SW480 (cell line): ENCODE results near the gene ZNF148.
"Not testable (repeated sequence)": the region's sequence is repeated elsewhere in the genome, so short reads cannot be mapped to it uniquely, and the experiment has no call there.

Experiments used
- DNase-seq: peaks from one replicate; pipeline ENCODE4 v3.0.0-alpha.2; 2016; ENCODE audit warnings: low spot score

ZNF148 gene, protein sequence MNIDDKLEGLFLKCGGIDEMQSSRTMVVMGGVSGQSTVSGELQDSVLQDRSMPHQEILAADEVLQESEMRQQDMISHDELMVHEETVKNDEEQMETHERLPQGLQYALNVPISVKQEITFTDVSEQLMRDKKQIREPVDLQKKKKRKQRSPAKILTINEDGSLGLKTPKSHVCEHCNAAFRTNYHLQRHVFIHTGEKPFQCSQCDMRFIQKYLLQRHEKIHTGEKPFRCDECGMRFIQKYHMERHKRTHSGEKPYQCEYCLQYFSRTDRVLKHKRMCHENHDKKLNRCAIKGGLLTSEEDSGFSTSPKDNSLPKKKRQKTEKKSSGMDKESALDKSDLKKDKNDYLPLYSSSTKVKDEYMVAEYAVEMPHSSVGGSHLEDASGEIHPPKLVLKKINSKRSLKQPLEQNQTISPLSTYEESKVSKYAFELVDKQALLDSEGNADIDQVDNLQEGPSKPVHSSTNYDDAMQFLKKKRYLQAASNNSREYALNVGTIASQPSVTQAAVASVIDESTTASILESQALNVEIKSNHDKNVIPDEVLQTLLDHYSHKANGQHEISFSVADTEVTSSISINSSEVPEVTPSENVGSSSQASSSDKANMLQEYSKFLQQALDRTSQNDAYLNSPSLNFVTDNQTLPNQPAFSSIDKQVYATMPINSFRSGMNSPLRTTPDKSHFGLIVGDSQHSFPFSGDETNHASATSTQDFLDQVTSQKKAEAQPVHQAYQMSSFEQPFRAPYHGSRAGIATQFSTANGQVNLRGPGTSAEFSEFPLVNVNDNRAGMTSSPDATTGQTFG

DNA sequence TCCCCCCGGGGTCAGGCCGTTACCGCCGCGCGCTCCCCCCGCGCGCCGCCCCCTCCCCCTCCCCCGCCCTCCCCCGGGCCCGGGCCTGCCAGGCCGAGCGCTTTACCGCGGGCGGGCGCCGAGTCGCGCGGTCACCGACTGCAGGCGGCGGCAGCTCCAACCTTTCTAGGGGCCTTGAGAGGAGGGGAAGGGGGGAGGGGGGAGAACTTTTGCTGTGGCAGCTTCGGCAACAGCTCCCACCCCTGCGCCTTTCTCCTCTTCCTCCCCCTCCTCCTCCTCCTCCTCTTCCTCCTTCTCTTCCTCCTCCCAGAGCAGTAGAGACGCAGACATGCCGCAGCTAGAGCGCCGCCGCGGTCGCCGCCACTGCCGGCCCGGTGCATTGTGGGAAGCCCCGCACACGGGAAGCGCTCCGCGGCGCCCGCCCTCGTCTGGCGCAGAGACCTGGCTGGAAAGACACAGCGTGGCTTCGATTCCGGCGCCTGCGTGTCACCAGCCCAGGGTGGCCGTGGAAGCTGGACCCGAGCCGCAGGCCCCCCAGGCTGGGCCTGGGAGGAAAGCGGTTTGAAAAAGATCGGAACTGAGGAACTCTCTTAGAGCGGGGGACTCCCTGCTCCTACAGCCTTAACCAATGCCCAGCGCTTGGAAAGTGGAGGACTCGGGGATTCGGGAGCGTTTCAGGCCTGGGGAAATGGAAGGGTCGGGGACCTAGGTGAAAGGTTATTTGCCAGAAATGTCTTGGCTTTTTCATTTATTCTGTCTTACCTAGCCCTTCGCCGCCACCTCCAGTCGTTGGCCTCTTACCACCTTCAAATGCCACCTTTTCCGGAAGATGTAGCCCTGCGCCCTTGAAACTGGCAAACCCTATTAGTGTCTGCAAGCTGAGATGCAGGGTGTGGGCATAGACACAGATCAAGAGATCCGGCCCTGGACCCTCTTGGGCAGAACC is at the start of gene ZNF148:
ZNF148 (minus strand) TSS at position 330 of the 946 bp plus-strand sequence. CDS start 61,685 bp downstream, outside the sequence.
- peak; percentile 79 for DNase-seq

DNA sequence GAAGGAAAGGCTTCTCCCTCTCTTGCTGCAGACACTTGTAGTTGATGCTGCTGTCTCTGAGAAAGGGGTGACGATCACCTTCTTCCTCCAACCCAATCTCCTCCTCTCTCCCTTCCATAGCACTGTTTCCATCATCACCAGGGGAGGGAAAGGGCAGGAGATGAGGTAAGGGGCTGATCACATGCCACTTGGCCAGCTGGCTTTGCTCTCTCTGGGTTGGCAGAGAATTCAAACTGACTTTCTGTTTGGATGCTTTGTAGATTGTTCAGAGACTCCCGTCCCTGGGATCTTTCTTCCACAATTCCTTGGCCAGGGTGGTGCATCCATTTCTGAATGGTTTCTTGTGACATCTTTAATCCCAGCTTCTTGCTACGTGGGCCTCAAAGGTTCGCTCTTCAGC is 43.2 kb upstream of the ZNF148 start:
- DNase-seq, result no peak

DNA sequence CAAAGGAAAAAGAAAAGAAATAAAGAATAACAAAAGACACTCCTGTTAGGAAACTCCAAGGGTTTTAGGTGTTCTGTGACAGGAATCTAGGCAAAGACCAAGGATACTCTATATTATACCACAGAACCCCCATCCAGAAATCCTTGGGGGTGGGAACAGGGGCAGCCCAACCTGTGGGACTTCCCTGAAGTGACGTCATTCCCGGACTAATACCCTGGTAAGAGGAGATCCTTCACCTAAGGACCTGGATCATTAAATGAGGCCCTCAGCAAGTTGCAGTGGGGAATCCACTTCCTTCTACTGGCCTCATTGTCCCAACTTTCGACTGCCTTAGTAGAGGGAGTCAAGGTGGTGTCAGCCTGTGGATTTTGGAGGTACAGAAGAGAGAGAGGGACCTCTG is 41.1 kb upstream of the ZNF148 start:
- DNase-seq, result no peak

DNA sequence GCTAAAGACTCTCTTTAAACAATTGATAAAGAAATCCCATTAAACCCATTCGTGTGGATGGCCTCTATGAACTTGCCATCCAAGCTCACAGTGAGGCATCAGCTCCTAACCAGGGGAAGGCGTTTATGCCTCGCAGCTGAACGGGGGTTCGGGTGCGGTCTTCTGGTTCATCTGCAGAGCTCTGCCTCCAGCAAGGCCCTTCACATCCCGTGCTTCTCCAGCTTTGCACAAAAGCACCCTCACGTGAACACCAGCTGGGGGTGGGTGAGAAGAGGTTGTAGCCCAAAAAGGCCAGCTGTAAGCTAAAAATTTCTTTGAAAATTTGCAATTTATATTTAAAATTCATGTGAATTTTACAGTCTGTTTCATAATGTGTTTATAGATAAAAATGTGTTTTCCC is 39.5 kb upstream of the ZNF148 start:
- DNase-seq, result no peak

DNA sequence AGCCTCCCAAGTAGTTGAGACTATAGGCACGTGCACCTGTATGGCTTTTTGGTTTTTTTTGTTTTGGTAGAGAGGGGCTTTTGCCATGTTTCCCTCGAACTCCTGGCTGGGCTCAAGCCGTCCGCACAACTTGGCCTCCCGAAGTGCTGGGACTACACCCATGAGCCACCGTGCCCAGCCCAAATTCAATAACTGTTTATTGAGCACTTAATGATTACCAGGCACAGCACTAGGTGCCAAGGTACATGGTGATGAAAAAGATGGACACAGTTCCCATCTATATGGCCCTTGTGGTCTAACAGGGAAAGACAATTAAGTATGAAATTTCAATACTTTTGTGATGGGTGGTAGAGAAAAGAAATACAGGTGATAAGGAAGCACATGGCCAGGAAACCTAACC is 35.8 kb upstream of the ZNF148 start:
- DNase-seq, result no peak

DNA sequence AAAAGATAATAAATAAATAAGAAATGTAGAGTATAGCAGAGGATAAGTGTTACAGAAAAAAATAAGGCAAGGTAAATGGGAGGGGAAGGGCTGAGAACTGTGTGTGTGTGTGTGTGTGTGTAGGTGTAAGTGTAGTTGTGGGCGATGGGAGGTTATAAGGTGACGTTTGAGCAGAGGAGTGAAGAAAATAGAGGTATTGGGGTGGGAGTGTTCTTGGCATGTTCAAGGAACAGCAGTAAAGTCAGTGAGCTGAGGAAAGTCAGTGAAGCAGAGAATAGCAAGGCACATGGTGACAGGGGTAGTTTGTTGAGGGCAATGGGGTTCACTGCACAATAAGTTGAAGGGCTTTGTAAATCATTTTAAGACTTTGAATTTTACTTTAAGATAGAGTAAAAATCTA is 30.9 kb upstream of the ZNF148 start:
- DNase-seq, result no peak

DNA sequence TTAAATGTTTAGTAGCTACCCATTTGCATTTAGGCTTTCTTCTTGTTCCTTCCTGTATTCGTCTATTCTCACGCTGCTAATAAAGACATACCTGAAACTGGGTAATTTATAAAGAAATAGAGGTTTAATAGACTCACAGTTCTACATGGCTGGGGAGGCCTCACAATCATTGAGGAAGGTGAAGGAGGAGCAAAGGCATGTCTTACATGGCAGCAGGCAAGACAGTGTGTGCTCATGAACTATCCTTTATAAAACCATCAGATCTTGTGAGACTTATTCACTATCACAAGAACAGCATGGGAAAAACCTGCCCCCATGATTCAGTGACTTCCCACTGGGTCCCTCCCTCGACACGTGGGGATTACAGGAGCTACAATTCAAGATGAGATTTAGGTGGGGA is 30.4 kb upstream of the ZNF148 start:
- DNase-seq, result not testable (repeated sequence)

DNA sequence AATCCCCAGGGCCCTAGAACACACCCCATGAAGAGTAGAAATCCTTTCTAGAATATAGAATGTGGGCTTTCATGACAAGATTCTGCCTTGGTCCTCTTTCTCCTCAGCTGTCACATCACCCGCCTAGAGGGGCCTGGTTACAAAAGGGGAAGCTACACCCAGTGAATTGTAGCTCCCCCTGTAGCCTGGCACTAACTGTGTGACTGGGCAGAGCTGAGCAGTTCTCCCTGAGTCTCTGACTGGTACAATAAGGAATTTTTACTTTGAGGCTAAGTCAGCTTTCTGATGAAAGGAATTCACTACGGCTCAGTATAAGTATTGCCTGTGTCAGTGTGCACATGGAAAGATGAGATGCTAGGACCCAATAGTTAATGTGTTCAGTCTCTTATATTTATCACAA is 28.7 kb upstream of the ZNF148 start:
- DNase-seq, result no peak

DNA sequence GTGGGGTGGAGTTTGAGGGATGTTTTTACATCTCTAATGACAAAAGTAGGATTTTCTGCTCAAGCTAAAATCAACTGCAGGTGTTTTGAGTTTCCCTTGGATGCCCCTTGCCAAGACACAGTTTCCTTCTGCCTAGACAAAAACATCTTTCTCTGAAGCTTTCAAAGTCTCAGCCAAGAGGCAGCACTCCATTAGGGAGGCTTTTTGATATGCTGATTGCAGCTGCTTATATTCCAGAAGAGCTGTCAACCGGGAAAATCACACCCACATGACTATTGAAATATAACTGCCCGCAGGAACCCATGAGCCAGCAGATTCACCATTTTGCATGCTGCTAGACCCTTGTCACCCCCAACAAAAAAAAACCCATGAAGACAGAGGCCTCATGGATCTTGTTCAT is 27.5 kb upstream of the ZNF148 start:
- DNase-seq, result no peak

DNA sequence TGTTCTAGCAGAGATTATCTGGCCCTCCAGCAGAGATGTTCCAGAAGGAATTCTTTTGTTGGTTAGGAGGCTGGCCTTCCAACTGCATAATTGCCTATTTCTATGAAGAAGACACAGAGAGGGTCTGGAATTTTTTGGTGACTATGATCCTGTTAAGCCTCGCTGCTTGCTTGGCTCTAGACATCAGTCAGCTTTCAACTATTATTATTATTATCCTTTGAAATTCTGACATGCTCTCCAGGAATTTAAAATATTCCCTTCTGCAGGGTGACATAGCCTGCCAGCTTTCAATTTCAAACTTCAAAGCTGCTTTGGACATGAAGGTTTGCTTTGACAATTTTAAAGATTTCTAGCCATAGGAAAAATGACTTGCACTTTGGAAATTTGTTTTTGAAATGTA is 26.3 kb upstream of the ZNF148 start:
- peak; percentile 44 for DNase-seq

DNA sequence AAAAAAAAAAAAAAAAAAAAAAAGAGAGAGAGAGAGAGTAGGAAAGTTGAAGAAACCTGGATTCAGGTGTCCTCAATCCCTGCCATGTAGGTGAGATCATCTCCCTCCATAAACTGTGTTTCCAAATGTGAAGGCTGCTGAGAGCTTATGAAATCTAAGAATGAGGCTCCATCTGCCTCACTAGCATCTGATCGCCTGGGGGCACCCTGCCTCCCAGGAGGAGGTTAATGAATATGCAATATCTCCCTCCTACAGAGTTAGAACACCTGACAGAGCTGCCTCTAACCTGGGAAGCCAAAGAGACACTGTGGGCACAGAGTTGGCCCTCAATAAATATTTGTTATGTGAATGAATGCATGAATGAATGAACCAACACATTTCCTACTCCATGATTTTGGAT is 23.8 kb upstream of the ZNF148 start:
- DNase-seq, result no peak

DNA sequence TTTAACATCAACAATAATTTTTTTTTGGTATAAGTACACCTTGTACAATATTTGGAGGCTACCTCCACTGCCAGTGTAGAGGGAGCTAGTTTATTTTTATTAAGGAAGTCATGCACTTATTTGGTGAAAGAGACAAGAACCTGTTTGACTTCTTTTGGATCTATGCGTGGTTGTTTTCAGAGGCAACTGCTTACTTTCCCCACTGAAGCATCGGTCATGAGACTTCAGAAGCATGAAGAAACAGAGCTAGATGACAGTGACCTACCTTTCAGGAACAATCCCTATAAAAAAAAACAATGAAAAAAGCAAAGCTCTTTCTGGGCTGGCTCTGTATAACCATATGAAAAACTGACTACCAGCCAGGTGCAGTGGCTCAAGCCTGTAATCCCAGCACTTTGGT is 20.0 kb upstream of the ZNF148 start:
- DNase-seq, result no peak

DNA sequence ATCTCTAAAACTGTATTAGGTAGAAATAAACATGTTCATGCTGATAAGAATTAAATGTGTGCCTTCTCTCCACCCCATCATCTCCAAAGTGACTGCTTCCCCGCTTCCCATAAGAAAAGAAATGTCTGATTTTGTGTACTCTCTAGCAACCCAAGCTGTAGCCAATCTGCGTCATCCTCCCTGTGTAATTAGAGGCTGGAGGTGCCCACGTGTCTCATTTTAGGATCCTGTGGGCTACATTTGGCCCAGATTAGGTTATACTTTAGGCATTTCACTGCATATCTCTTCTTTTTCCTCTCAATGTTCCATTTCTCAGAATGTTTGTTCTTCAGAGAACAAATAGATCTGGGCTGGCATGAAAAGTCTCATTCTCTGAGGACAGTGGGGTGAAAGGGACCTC is 19.3 kb upstream of the ZNF148 start:
- no peak for DNase-seq

DNA sequence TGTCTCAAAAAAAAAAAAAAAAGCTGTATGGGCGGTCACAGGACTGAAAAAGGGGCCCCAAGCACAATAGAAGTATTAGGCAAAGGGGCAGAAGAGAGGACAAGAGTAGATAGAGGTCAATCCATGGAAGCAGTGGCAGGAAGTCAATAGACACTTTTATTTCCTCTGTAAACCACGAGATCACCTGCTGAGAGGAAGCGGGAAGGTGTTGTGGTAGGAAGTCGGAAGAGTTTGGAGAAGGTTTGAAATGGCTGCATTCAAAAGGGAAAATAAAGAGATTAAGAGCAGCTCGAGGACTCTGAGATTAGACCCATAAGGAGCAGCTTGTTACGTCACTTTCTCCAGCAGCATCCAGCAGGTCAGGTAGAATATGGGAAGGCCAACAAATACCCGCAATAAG is 14.2 kb upstream of the ZNF148 start:
- no peak for DNase-seq

DNA sequence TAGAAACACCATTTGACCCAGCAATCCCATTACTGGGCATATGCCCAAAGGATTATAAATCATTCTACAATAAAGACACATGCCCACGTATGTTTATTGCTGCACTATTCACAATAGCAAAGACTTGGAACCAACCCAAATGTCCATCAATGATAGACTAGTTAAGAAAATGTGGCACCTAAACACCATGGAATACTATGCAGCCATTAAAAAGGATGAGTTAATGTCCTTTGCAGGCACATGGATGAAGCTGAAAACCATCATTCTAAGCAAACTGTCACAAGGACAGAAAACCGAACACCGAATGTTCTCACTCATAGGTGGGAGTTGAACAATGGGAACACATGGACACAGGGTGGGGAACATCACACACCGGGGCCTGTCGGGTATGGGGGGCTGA is 13.2 kb upstream of the ZNF148 start:
- not testable (repeated sequence) for DNase-seq

DNA sequence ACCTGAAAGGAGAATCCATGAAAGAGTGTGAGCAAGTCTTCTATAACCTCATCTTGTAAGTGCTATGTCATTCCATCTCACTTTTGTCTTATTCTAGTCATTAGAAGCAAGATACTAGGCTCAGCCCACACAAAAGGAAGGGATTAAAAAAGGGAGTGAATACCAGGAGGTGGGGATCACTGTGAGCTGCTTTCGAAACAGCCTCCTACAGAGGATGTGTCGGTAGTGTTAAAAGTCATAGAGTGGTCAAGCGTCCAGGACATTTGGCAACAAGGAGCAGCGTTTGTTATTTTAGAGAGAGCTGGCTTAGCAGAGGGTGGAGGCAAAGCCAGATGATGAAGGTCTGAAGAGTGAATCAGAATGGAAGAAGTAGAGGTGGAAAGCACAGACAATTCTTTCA is 11.7 kb upstream of the ZNF148 start:
- no peak for DNase-seq

DNA sequence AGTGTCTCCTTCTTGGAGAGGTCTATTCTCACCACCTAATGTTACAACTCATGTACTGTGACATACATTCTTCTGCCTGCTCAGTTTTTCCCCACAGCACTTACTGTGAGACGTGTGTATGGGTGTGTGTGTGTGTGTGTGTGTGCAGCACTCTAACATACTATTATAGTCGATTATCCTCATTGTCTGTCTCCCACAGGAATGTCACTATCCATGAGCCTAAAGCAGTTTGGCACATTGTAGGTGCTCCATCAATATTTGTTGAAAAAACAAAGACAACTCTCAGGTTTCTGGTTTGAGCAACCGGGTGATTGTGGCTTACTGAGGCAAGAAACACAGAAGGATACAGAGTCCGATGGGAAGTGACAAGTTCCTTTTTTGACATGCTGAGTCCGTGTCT is 8.6 kb upstream of the ZNF148 start:
- DNase-seq, result no peak

DNA sequence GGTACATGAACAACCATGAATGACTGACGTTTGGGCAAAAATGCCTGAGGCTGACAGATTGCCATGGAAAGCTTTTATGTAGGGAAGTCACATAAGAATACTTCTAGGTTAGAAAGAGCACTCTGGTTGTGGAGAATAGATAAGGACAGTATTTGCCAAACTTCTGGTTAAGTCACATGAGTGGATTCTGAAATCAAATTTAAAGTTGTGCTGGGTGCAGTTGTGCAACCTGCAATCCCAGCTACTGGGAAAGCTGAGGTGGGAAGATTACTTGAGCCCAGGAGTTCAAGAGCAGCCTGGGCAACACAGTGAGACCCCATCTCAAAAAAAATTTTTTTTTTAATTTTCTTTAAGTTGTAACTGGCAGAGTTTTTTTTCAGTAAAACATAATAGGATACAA is 7.2 kb upstream of the ZNF148 start:
- DNase-seq, result no peak

DNA sequence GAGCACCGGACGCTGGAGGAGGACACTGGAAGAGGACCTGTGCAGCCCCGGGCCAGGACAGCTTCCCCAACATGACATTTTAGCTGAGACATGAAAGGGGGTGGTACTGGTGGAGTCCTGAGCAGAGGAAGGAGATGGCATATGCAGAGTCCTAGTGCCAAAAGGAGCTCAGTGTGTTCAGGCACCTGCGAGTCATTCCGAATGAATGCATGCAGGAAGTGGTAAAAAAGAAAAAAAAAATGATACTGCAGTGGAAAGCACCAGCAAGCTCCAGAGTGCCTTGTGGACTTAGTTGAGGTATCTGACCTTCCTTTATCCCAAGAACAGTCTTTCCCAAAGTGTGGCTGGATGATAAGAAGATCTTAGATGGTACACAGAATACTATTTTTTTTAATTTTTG is 6.6 kb upstream of the ZNF148 start:
- DNase-seq, result peak; percentile 44

DNA sequence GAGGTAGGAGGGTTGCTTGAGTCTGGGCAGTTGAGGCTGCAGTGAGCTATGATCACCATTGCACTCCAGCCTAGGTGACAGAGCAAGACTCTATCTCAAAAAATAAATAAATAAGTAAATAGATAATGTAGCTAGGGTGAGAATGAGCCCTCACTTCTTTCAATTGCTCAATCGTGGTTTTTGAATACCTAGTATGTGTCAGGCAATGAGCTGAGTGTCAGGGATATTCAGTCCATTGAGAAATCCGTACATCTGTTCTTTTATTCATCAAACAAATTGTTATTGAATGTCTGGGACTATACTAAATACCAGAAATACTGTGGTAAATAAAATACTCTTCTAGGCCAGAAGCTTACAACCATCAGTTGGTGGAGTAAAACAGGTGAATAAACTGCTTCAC is 6.2 kb upstream of the ZNF148 start:
- DNase-seq, result no peak

DNA sequence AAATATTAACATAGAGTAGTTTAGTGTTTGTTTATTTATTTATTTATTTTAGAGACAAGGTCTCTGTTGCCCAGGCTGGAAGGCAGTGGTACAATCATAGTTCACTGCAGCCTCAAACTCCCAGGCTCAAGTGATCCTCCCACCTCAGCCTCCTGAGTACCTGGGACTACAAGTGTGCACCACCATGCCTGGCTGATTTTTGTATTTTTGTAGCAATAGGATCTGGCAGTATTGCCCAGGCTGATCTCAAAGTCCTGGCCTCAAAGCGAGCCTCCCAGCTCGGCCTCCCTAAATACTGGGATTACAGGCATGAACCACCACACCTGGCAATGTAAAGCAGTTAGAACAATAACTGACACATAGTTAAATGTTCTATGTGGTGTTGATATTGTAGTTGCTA is 4.4 kb upstream of the ZNF148 start:
- no peak for DNase-seq

DNA sequence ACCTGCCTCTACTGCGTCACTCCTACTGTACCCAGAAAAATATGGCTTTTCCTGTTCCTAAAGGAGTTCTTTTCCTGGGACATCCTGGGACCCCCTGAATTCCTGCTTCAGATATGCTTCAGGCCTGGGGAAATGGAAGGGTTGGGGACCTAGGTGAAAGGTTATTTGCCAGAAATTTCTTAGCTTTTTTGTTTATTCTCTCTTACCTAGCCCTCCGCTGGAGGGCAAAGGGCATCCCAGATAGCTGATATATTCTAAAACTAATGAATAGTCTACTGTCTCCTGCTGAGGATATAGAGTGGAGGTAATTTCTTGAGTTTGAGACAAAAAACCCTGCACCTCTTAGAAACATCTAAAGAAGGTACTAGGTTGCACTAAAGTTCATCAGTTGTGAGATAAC is 3.6 kb upstream of the ZNF148 start:
- no peak for DNase-seq
